Naive thymus-derived CD4-positive, alpha-beta T cell (primary cell): Measurements from ENCODE around the gene ATP13A2. TPM values are rescaled to one million over a fixed set of nuclear protein-coding genes. Genes with fewer than 3 reads are reported as not detected.
"Not testable (repeated sequence)": the region's sequence is repeated elsewhere in the genome, so short reads cannot be mapped to it uniquely, and the experiment has no call there.

ENCODE experiments used
- ATAC-seq: fragments of 150-1000 bp; cut with Tn5 transposase; 2 replicates; pipeline ENCODE4 v1.10.0; 2021; ENCODE audit warnings: mild to moderate bottlenecking, moderate library complexity
- CTCF ChIA-PET: fragments of 350-600 bp; sonication (Branson Sonifier 250); formaldehyde crosslinking; loops from one replicate; lab custom pipeline; 2021; ENCODE audit warnings: antibody characterized with exemption; lab: Charles Lee
- POLR2A ChIA-PET: fragments of 350-600 bp; sonication (Branson Sonifier 250); formaldehyde crosslinking; loops from one replicate; lab custom pipeline; 2021; ENCODE audit warnings: antibody characterized with exemption, inconsistent platforms; lab: Charles Lee
- DNase-seq, 9 donors: peaks; one replicate each; pipeline versions ENCODE4 v3.0.0 to v3.0.0-alpha.2; 2020 to 2022; ENCODE audit warnings: mixed read lengths in 1 of 9
- H3K27ac ChIP-seq: one replicate; pipeline ENCODE4 v1.7.0; 2013; ENCODE audit warnings: mild to moderate bottlenecking, low read depth, low read length, moderate library complexity
- H3K27me3 ChIP-seq, 2 donors: one replicate each; pipeline ENCODE4 v1.7.0; 2013; ENCODE audit warnings: low read length in 2 of 2, mild to moderate bottlenecking in 2 of 2, moderate library complexity in 2 of 2; ENCODE audit not compliant: control insufficient read depth in 2 of 2, insufficient read depth in 2 of 2
- H3K36me3 ChIP-seq, 3 experiments: 1 replicate in 2 of 3; 2 replicates in 1 of 3; pipeline ENCODE4 v1.7.0; 2013; ENCODE audit warnings: low read length in 3 of 3, mild to moderate bottlenecking in 3 of 3, moderate library complexity in 1 of 3; ENCODE audit not compliant: insufficient read depth in 3 of 3, control insufficient read depth in 2 of 3
- H3K4me1 ChIP-seq, 2 donors: one replicate each; pipeline ENCODE4 v1.7.0; 2013; ENCODE audit warnings: low read length in 2 of 2, mild to moderate bottlenecking in 2 of 2, moderate library complexity in 1 of 2; ENCODE audit not compliant: control insufficient read depth in 2 of 2, insufficient read depth in 2 of 2
- H3K4me3 ChIP-seq: 2 replicates; pipeline ENCODE4 v1.7.0; 2013; ENCODE audit warnings: mild to moderate bottlenecking, low read length
- H3K9me3 ChIP-seq, 3 experiments: 1 replicate in 2 of 3; 2 replicates in 1 of 3; pipeline ENCODE4 v1.7.0; 2013; ENCODE audit warnings: low read length in 3 of 3; ENCODE audit not compliant: control insufficient read depth in 2 of 3
- H3K27ac Mint-ChIP-seq, 9 donors: one replicate each; pipeline ENCODE4 v1.8.0; 2020 to 2022; ENCODE audit warnings: mixed read lengths in 9 of 9, mild to moderate bottlenecking in 8 of 9, moderate library complexity in 5 of 9, inconsistent platforms in 2 of 9
- H3K27me3 Mint-ChIP-seq, 5 donors: one replicate each; pipeline ENCODE4 v1.8.0; 2021 to 2022; ENCODE audit warnings: mixed read lengths in 5 of 5, mild to moderate bottlenecking in 1 of 5
- H3K36me3 Mint-ChIP-seq, 5 donors: one replicate each; pipeline ENCODE4 v1.8.0; 2020 to 2022; ENCODE audit warnings: mixed read lengths in 5 of 5, mild to moderate bottlenecking in 3 of 5, inconsistent platforms in 1 of 5
- H3K4me1 Mint-ChIP-seq, 7 donors: one replicate each; pipeline ENCODE4 v1.8.0; 2020 to 2022; ENCODE audit warnings: mixed read lengths in 7 of 7, mild to moderate bottlenecking in 3 of 7, inconsistent platforms in 1 of 7
- H3K4me3 Mint-ChIP-seq, 10 donors: one replicate each; pipeline ENCODE4 v1.8.0; 2020 to 2022; ENCODE audit warnings: mild to moderate bottlenecking in 10 of 10, mixed read lengths in 10 of 10, moderate library complexity in 6 of 10, inconsistent platforms in 2 of 10
- H3K9me3 Mint-ChIP-seq, 11 donors: one replicate each; pipeline ENCODE4 v1.8.0; 2020 to 2022; ENCODE audit warnings: mixed read lengths in 11 of 11, mild to moderate bottlenecking in 4 of 11, inconsistent platforms in 1 of 11, moderate library complexity in 1 of 11
- intact Hi-C, 2 donors: fragments of 100-400 bp; cut with micrococcal nuclease; formaldehyde crosslinking; loops; one replicate each; pipeline ENCODE4 v1.15.1; 2023
- polyA plus RNA-seq, 2 donors: library from polyadenylated mRNA; unstranded; fragments of 300-500 nt; fragmentation: Illumina TruSeq; gene quantifications; one replicate each; pipeline ENCODE4 v1.2.3, GENCODE V29; 2021
- total RNA-seq, 6 experiments: library from RNA in 5 of 6; stranded (reverse) in 5 of 6; gene quantifications; 1 replicate in 5 of 6; 2 replicates in 1 of 6; pipeline ENCODE4 v1.2.3 and lab custom pipeline; 2021 to 2026

The ATP13A2 gene
- total and polyA plus RNA-seq, 7 experiments from 2014 or later: 25.6 to 59.1 (median 42.1) TPM

- CTCF ChIA-PET: no interaction called here
- H3K9me3 Mint-ChIP-seq: peaks cover 0 to 3% (median 0%) of the 10 kb centered on the region in 11 donors
- intact Hi-C loops: loop anchor here in 1 of 2 donors (10.0 kb wide), 1 partner anchor 49 kb away; the partner anchor contains the start of gene ATP13A2
- peaks cover 0 to 9% (median 4%) of the 10 kb centered on the region in 7 donors for H3K4me1 Mint-ChIP-seq
- no peak overlapping the region for H3K27ac Mint-ChIP-seq
- Histone ChIP-seq H3K36me3 (peaks cover 0 to 63% (median 0%) of the 10 kb centered on the region in 3 experiments), H3K4me1 (peaks cover 0 to 1% of the 10 kb centered on the region in 2 donors), H3K27ac (no peak overlapping the region), H3K27me3 (no peaks in the 10 kb centered on the region), H3K4me3 (no peak overlapping the region), H3K9me3 (no peaks in the 10 kb centered on the region)
- POLR2A ChIA-PET: interaction anchor here (0.6 kb wide), 1 partner anchor 48 kb away, joined by 3 read pairs; no protein-coding TSS in a partner anchor
- ATAC-seq (no peak), DNase-seq (no peak)
- H3K36me3 Mint-ChIP-seq: peaks cover 0 to 10% (median 0%) of the 10 kb centered on the region in 5 donors
- H3K27me3 Mint-ChIP-seq: no peaks in the 10 kb centered on the region
- H3K4me3 Mint-ChIP-seq: no peak overlapping the region
Observed at GRCh38 chr1:16966282-16966681, 45.4 kb downstream of the ATP13A2 start.

GRCh38 chr1:16965486-16966067 lies 46.2 kb downstream of the ATP13A2 start:
- H3K27me3 ChIP-seq: no peaks in the 10 kb centered on the region
- peaks cover 0 to 56% (median 0%) of the 10 kb centered on the region in 3 experiments for H3K36me3 ChIP-seq
- no peak overlapping the region for H3K27ac Mint-ChIP-seq
- CTCF ChIA-PET: no interaction called here
- peaks cover 0 to 4% of the 10 kb centered on the region in 2 donors for H3K4me1 ChIP-seq
- H3K4me3 ChIP-seq: no peak overlapping the region
- ATAC-seq (no peak), DNase-seq (no peak)
- no peaks in the 10 kb centered on the region for H3K9me3 ChIP-seq
- peaks cover 0 to 10% (median 0%) of the 10 kb centered on the region in 5 donors for H3K36me3 Mint-ChIP-seq
- POLR2A ChIA-PET: interaction anchor here (0.6 kb wide), 1 partner anchor 49 kb away, joined by 3 read pairs; no protein-coding TSS in a partner anchor
- peaks cover under 1 to 11% (median 5%) of the 10 kb centered on the region in 7 donors for H3K4me1 Mint-ChIP-seq
- intact Hi-C loops: loop anchor here in 1 of 2 donors (10.0 kb wide), 1 partner anchor 49 kb away; the partner anchor contains the start of gene ATP13A2
- no peaks in the 10 kb centered on the region for H3K27me3 Mint-ChIP-seq
- H3K9me3 Mint-ChIP-seq: peaks cover 0 to 3% (median 0%) of the 10 kb centered on the region in 11 donors
- no peak overlapping the region for H3K27ac ChIP-seq
- H3K4me3 Mint-ChIP-seq: no peak overlapping the region

GRCh38 chr1:16964169-16964568 lies 47.6 kb downstream of the ATP13A2 start:
- intact Hi-C loops: loop anchor here in 1 of 2 donors (10.0 kb wide), 1 partner anchor 51 kb away; the partner anchor contains the start of gene ATP13A2
- H3K36me3 ChIP-seq: peaks cover 0 to 43% (median 0%) of the 10 kb centered on the region in 3 experiments
- H3K4me1 ChIP-seq, H3K27ac ChIP-seq, H3K4me3 Mint-ChIP-seq, H3K9me3 Mint-ChIP-seq, H3K27me3 Mint-ChIP-seq, CTCF ChIA-PET, H3K27me3 ChIP-seq, H3K9me3 ChIP-seq, H3K27ac Mint-ChIP-seq, H3K4me3 ChIP-seq, DNase-seq, POLR2A ChIA-PET, ATAC-seq: not testable (repeated sequence)
- Mint-ChIP-seq H3K4me1 (peaks cover 4 to 15% (median 10%) of the 10 kb centered on the region in 7 donors), H3K36me3 (peaks cover 0 to 10% (median 0%) of the 10 kb centered on the region in 5 donors)

DNA sequence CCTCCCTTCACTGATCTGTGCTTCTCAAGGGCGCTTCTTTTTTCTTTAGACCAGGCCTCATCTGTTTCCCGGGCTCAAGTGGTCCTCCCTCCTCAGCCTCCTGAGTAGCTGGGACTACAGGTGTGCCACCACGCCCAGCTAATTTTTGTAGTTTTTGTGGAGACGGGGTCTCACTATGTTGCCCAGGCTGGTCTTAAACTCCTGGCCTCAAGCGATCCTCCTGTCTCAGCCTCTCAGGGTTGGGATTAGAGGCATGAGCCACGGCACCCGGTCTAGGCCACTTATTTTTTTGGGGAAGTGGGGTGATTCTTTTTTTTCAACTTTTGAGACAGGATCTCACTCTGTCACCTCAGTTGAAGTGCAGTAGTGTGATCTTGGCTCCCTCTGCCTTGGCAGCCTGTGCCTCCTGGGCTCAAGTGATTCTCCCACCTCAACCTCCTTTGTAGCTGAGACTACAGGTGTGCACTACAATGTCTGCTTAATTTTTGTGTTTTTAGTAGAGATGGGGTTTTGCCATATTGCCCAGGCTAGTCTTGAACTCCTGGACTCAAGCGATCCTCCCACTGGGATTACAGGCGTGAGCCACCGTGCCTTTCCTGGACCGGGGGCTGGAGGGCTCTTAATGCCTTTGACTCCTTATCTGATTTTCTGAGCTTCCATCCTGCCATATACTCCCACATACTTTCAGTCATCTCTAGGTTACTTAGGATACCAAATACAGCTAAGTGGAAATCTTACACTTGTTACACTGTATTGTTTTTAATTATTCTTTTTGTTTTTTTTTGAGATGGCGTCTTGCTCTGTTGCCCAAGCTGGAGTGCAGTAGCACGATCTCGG lies 50.2 kb downstream of the ATP13A2 start:
- Histone ChIP-seq H3K27me3 (no peaks in the 10 kb centered on the region), H3K27ac (no peak overlapping the region), H3K36me3 (peaks cover 0 to 16% (median 0%) of the 10 kb centered on the region in 3 experiments), H3K4me1 (peaks cover 0 to 4% of the 10 kb centered on the region in 2 donors), H3K9me3 (no peaks in the 10 kb centered on the region), H3K4me3 (peak overlapping the region; percentile 39)
- Mint-ChIP-seq H3K9me3 (peaks cover 0 to 3% (median 0%) of the 10 kb centered on the region in 11 donors), H3K27me3 (no peaks in the 10 kb centered on the region), H3K4me1 (peaks cover 4 to 14% (median 10%) of the 10 kb centered on the region in 7 donors), H3K27ac (peak overlapping the region in 4 of 9 donors; percentile 13 to 22 (median 20)), H3K4me3 (peak overlapping the region; percentile 62 to 84 (median 74)), H3K36me3 (peaks cover 0 to 7% (median 0%) of the 10 kb centered on the region in 5 donors)
- ATAC-seq (no peak), DNase-seq (no peak)
- ChIA-PET CTCF (interaction anchor here (0.6 to 2.2 kb wide), 6 partner anchors 10 to 85 kb away, joined by 3 to 14 read pairs (median 6); partner anchors contain the start of gene CROCC), POLR2A (interaction anchor here (0.7 to 1.5 kb wide), 5 partner anchors 10 to 73 kb away, joined by 3 to 13 read pairs (median 4); no protein-coding TSS in a partner anchor)
- intact Hi-C loops: loop anchor here (2.0 to 10.0 kb wide), 3 partner anchors 47 to 57 kb away; partner anchors contain the start of gene ATP13A2 (in 1 of the 2)

DNA sequence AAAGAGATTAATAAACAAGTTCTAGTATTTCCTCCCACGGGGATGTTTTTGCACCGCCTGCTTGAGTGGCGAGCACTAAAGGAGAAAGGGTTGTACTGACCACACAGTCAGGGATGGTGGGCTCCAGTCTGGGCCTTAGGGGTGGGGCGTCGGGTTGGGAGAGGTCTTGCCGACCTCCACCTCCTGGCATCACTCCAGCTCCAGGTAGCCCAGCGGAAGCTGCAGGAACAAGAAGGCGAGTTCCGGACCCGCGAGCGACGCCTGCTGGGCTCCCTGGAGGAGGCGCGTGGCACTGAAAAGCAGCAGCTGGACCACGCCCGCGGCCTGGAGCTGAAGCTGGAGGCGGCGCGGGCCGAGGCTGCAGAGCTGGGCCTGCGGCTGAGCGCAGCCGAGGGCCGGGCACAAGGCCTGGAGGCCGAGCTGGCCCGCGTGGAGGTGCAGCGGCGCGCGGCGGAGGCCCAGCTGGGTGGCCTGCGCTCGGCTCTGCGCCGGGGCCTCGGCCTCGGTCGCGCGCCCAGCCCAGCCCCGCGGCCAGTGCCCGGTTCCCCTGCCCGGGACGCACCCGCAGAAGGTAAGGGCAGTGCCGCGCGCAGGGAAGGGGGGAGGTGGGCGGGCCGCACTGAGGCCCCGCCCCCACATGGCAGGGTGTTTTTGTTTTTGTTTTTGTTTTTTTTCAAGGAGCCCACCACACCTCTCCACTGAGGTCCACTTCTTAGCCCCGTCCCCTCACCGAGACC lies 51.0 kb downstream of the ATP13A2 start:
- peak; percentile 92 for ATAC-seq
- no peaks in the 10 kb centered on the region for H3K27me3 Mint-ChIP-seq
- CTCF ChIA-PET: interaction anchor here (0.7 to 2.2 kb wide), 7 partner anchors 8 to 85 kb away, joined by 3 to 14 read pairs (median 5); partner anchors contain the start of gene CROCC

More for the DNA sequence above, 51.0 kb downstream of the ATP13A2 start:
- H3K9me3 ChIP-seq: no peaks in the 10 kb centered on the region
- peaks cover 4 to 14% (median 10%) of the 10 kb centered on the region in 7 donors for H3K4me1 Mint-ChIP-seq
- H3K4me1 ChIP-seq: peaks cover 0 to 4% of the 10 kb centered on the region in 2 donors
- peaks cover 0 to 14% (median 0%) of the 10 kb centered on the region in 3 experiments for H3K36me3 ChIP-seq
- peaks cover 0 to 3% (median 0%) of the 10 kb centered on the region in 11 donors for H3K9me3 Mint-ChIP-seq
- POLR2A ChIA-PET: interaction anchor here (0.7 to 1.5 kb wide), 7 partner anchors 9 to 72 kb away, joined by 3 to 13 read pairs (median 3); no protein-coding TSS in a partner anchor
- H3K27ac Mint-ChIP-seq: peak overlapping the region; percentile 14 to 83 (median 68)
- intact Hi-C loops: loop anchor here (1.0 to 10.0 kb wide), 5 partner anchors 9 to 86 kb away; partner anchors contain the start of gene ATP13A2 (in 1 of the 2)
- peak overlapping the region; percentile 71 to 87 (median 82) for H3K4me3 Mint-ChIP-seq
- peak overlapping the region; percentile 40 for H3K4me3 ChIP-seq
- no peaks in the 10 kb centered on the region for H3K27me3 ChIP-seq
- H3K27ac ChIP-seq: peak overlapping the region; percentile 48
- peaks cover 0 to 7% (median 0%) of the 10 kb centered on the region in 5 donors for H3K36me3 Mint-ChIP-seq
- peak; percentile 50 to 83 (median 66) for DNase-seq
